Keratinocyte (primary cell): ENCODE measurements around the gene PIBF1. TPM values are rescaled to one million over a fixed set of nuclear protein-coding genes. Genes with fewer than 3 reads are reported as not detected.

Experiments
- DNase-seq: peaks from one replicate; pipeline ENCODE4 v3.0.0-alpha.2; 2011; ENCODE audit warnings: low read depth, missing footprints, low spot score
- FAIRE-seq: peaks from 2 replicates; lab custom pipeline; 2011; peaks lifted over from hg19 to GRCh38; lab: Jason Lieb, UNC
- H2AFZ ChIP-seq: 2 replicates; pipeline ENCODE4 v1.6.0; 2012; ENCODE audit warnings: low read length, control low read depth, inconsistent platforms; ENCODE audit not compliant: control insufficient read depth
- H3K27ac ChIP-seq: 2 replicates; pipeline ENCODE4 v1.5.1; 2011; ENCODE audit warnings: low read length; ENCODE audit not compliant: control insufficient read depth, insufficient read depth
- H3K27me3 ChIP-seq: 3 replicates; pipeline ENCODE4 v1.6.0; 2011; ENCODE audit warnings: low read length; ENCODE audit not compliant: control insufficient read depth, insufficient read depth; ENCODE audit errors: extremely low read depth
- H3K36me3 ChIP-seq, 2 experiments: 2 replicates in 1 of 2; 3 replicates in 1 of 2; pipeline ENCODE4 v1.5.1; 2011; ENCODE audit warnings: low read length in 2 of 2, mild to moderate bottlenecking in 1 of 2; ENCODE audit not compliant: control insufficient read depth in 2 of 2, insufficient read depth in 2 of 2; ENCODE audit errors: extremely low read depth in 1 of 2
- H3K4me1 ChIP-seq: 3 replicates; pipeline ENCODE4 v1.5.1; 2011; ENCODE audit warnings: low read length; ENCODE audit not compliant: control insufficient read depth, insufficient read depth; ENCODE audit errors: extremely low read depth
- H3K4me2 ChIP-seq: 3 replicates; pipeline ENCODE4 v1.6.0; 2011; ENCODE audit warnings: low read depth, low read length; ENCODE audit not compliant: control insufficient read depth, insufficient read depth; ENCODE audit errors: extremely low read depth
- H3K4me3 ChIP-seq, 3 experiments: fragments of 200-600 bp in 1 of 3; sonication (generic) in 1 of 3; 2 replicates in 2 of 3; 3 replicates in 1 of 3; pipeline ENCODE4 v1.5.1; 2011 to 2016; ENCODE audit warnings: low read length in 3 of 3, mild to moderate bottlenecking in 3 of 3, control low read depth in 2 of 3, inconsistent platforms in 1 of 3, low read depth in 1 of 3, mixed read lengths in 1 of 3, mixed run types in 1 of 3, moderate library complexity in 1 of 3; ENCODE audit not compliant: control insufficient read depth in 2 of 3, insufficient read depth in 2 of 3; ENCODE audit errors: extremely low read depth in 1 of 3
- H3K79me2 ChIP-seq: 2 replicates; pipeline ENCODE4 v1.6.0; 2012; ENCODE audit warnings: low read length; ENCODE audit not compliant: control insufficient read depth, insufficient read depth
- H3K9ac ChIP-seq: 3 replicates; pipeline ENCODE4 v1.6.0; 2011; ENCODE audit warnings: low read length; ENCODE audit not compliant: control insufficient read depth, insufficient read depth; ENCODE audit errors: extremely low read depth
- H3K9me1 ChIP-seq: 3 replicates; pipeline ENCODE4 v1.6.0; 2011; ENCODE audit warnings: low read length; ENCODE audit not compliant: control insufficient read depth, insufficient read depth; ENCODE audit errors: extremely low read depth
- H3K9me3 ChIP-seq: 2 replicates; pipeline ENCODE4 v1.5.1; 2012; ENCODE audit warnings: low read depth, low read length; ENCODE audit not compliant: control insufficient read depth
- H4K20me1 ChIP-seq: 3 replicates; pipeline ENCODE4 v1.6.0; 2011; ENCODE audit warnings: low read length; ENCODE audit not compliant: control insufficient read depth, insufficient read depth; ENCODE audit errors: extremely low read depth
- CTCF ChIP-seq, 3 experiments: IDR thresholded peaks in 1 of 3; conservative IDR thresholded peaks in 1 of 3; optimal IDR thresholded peaks in 1 of 3; 2 replicates in 2 of 3; 3 replicates in 1 of 3; pipeline versions ENCODE3 to v1.5.1; 2011; ENCODE audit warnings: low read length in 3 of 3, mild to moderate bottlenecking in 3 of 3, moderate library complexity in 2 of 3, control low read depth in 1 of 3, inconsistent platforms in 1 of 3; ENCODE audit not compliant: insufficient read depth in 2 of 3; ENCODE audit errors: extremely low read depth in 1 of 3
- EZH2 ChIP-seq: IDR thresholded peaks from one replicate; pipeline ENCODE4 v1.6.1; 2012; ENCODE audit warnings: inconsistent platforms, mild to moderate bottlenecking, low read length, moderate library complexity
- dilution Hi-C: fragments of 300-500 bp; cut with MboI; formaldehyde crosslinking; loops from one replicate; pipeline ENCODE4 v1.7.0; 2020; ENCODE audit warnings: low sequenced_read_pairs; ENCODE audit not compliant: extremely low pct_ligation_motif_present
- polyA plus RNA-seq, 5 experiments: library from polyadenylated mRNA; depleted of rRNA in 3 of 5; stranded (reverse) in 3 of 5; stranded (forward) in 1 of 5; unstranded in 1 of 5; fragments of >200 nt; gene quantifications; 1 replicate in 1 of 5; 2 replicates in 3 of 5; 3 replicates in 1 of 5; pipeline versions ENCODE4 v1.2.1 to v1.2.3, GENCODE V29; 2011 to 2012; ENCODE audit warnings: missing spikeins in 2 of 5, low read depth in 1 of 5, low replicate concordance in 1 of 5

PIBF1 gene
- polyA plus RNA-seq, 1 donor (not counting 4 experiments of a cell fraction or from before 2014, with no cell fraction given): 9.1 TPM

DNA sequence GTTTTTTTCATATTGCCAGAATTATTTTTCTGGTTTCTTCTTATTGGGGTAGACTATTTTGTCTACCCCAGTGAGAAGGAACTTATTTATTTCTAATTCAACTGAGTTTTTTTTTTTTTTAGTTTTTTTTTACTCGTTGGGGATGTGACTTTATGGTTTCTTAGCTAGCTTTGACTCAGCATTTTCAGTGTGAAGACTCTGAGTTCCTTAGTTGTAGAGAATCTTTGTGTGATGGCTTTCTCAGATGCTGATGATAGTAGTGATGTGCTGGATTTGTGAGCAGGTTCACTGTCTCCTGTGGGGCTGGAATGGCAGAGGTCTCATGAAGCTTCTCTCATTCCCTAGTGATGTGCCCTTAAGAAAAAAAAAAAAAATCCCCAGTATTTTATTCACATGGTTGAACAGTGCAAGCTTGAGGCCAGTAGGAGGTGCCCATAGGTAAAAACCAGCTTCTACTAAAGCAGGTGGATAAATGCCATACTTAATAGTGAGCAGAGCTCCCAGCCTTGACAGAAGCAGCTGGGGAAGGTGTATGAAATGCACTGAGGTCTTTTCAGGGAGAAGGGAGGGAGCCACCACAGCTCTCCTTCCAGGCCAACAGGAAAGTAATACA is 170.7 kb downstream of the PIBF1 start:
- no peaks in the 10 kb centered on the region for H3K9me3 ChIP-seq
- no peak for TF ChIP-seq EZH2
- peak in 2 of 3 experiments; percentile 5 to 7 for TF ChIP-seq CTCF (optimal IDR thresholded peaks at IDR 0.05 in 1 of 3, IDR thresholded peaks at IDR 0.05 in 1 of 3, conservative IDR thresholded peaks at IDR 0.05 in 1 of 3; ENCODE audit: extremely low read depth in 1 of 3, insufficient read depth in 2 of 3, low read length in 3 of 3)
- H4K20me1 ChIP-seq: no peaks in the 10 kb centered on the region
- no peaks in the 10 kb centered on the region for H3K9me1 ChIP-seq
- no peak overlapping the region for H3K4me2 ChIP-seq
- H3K9ac ChIP-seq: no peak overlapping the region
- H3K4me1 ChIP-seq: no peaks in the 10 kb centered on the region
- no peaks in the 10 kb centered on the region for H3K27me3 ChIP-seq
- dilution Hi-C loops: no loop called here
- no peak overlapping the region for H3K4me3 ChIP-seq
- no peaks in the 10 kb centered on the region for H3K79me2 ChIP-seq
- H3K27ac ChIP-seq: no peak overlapping the region
- FAIRE-seq: no peak
- H3K36me3 ChIP-seq: peaks cover 0 to 2% of the 10 kb centered on the region in 2 experiments
- no peak overlapping the region for H2AFZ ChIP-seq
- DNase-seq: no peak

GRCh38 chr13:72953391-72953965 is 171.5 kb downstream of the PIBF1 start:
- FAIRE-seq (no peak), DNase-seq (no peak)
- Histone ChIP-seq H3K4me1 (no peaks in the 10 kb centered on the region), H3K9ac (no peak overlapping the region), H3K27me3 (no peaks in the 10 kb centered on the region), H3K36me3 (peaks cover 0 to 2% of the 10 kb centered on the region in 2 experiments), H3K27ac (no peak overlapping the region), H3K9me3 (no peaks in the 10 kb centered on the region), H3K4me2 (no peak overlapping the region), H3K79me2 (no peaks in the 10 kb centered on the region), H2AFZ (no peak overlapping the region), H4K20me1 (no peaks in the 10 kb centered on the region), H3K4me3 (no peak overlapping the region), H3K9me1 (no peaks in the 10 kb centered on the region)
- dilution Hi-C loops: no loop called here
- no peak for TF ChIP-seq CTCF (optimal IDR thresholded peaks at IDR 0.05 in 1 of 3, IDR thresholded peaks at IDR 0.05 in 1 of 3, conservative IDR thresholded peaks at IDR 0.05 in 1 of 3; ENCODE audit: extremely low read depth in 1 of 3, insufficient read depth in 2 of 3, low read length in 3 of 3)
- no peak for TF ChIP-seq EZH2
